C4-2B (cell line): ENCODE measurements around the gene NSUN4.

Experiments used
- H3K27ac ChIP-seq: fragments of 450-650 bp; 2 replicates; pipeline ENCODE4 v1.5.1; 2017
- CTCF ChIP-seq: fragments of 450-650 bp; conservative IDR thresholded peaks from 2 replicates; pipeline ENCODE4 v1.5.1; 2017; ENCODE audit warnings: mild to moderate bottlenecking
- ZFX ChIP-seq: fragments of 450-650 bp; IDR thresholded peaks from 2 replicates; pipeline ENCODE4 v1.6.1; 2017

The NSUN4 gene

GRCh38 chr1:46406881-46407608 is 66.4 kb downstream of the NSUN4 start:
- no peak overlapping the region; the same call in 1 of the 2 replicates for H3K27ac ChIP-seq
- TF ChIP-seq ZFX (no peak), CTCF (no peak)

GRCh38 chr1:46407636-46408035 is 67.0 kb downstream of the NSUN4 start:
- TF ChIP-seq ZFX (no peak), CTCF (no peak)
- H3K27ac ChIP-seq, result no peak overlapping the region

GRCh38 chr1:46408356-46409062 is 67.9 kb downstream of the NSUN4 start:
- TF ChIP-seq ZFX (no peak), CTCF (no peak)
- no peak overlapping the region for H3K27ac ChIP-seq

GRCh38 chr1:46409063-46409372 is 68.4 kb downstream of the NSUN4 start:
- H3K27ac ChIP-seq, result no peak overlapping the region
- TF ChIP-seq ZFX, result no peak
- no peak for TF ChIP-seq CTCF

- H3K27ac ChIP-seq, result no peak overlapping the region
- TF ChIP-seq CTCF (no peak), ZFX (no peak)
Measured at GRCh38 chr1:46410156-46411009, 69.8 kb downstream of the NSUN4 start.

- no peak for TF ChIP-seq ZFX
- no peak for TF ChIP-seq CTCF
- H3K27ac ChIP-seq, result no peak overlapping the region
Measured at GRCh38 chr1:46411010-46411405, 70.4 kb downstream of the NSUN4 start.
